Measurements from ENCODE around the gene MRPL43.
"Not testable (repeated sequence)": the region's sequence is repeated elsewhere in the genome, so short reads cannot be mapped to it uniquely, and the experiment has no call there.

Gene MRPL43

GRCh38 chr10:100985336-100985735 lies 2.0 kb downstream of the MRPL43 start:
- H3K9me3 Mint-ChIP-seq (ENCODE audit: low read depth), result no peaks in the 10 kb centered on the region
- H3K4me3 Mint-ChIP-seq, result peak overlapping the region; percentile 99
- peaks cover 9% of the 10 kb centered on the region for H3K36me3 Mint-ChIP-seq
- no peaks in the 10 kb centered on the region for H3K27me3 Mint-ChIP-seq
- no peak overlapping the region for H3K27ac Mint-ChIP-seq
- peaks cover 34% of the 10 kb centered on the region for H3K4me1 Mint-ChIP-seq (ENCODE audit: low read depth)

DNA sequence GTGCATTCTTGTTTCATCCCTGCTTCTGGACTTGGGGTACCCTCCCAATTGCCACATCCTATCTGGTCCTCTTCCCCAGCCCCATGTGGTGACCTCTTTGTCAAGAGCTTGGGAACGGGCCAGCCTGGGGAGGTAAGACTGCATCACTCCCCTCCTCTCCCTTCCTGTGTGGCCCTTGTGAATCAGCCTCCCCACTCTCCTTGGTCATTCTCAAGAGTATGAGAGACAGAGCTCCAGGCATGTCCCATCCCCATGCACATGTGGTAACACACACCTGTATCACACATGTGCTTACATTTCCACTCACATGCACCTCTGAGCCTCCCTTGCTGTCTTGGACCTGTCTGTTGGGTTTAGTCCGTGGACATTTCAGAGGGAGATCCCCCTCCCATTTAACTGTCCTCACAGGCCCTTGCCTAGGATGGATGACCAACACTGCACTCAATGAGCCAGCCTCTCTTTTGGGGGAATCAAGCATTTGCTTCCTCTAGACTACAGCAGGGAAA lies 2.6 kb downstream of the MRPL43 start:
- peaks cover 30% of the 10 kb centered on the region for H3K4me1 Mint-ChIP-seq (ENCODE audit: low read depth)
- H3K9me3 Mint-ChIP-seq (ENCODE audit: low read depth), result no peaks in the 10 kb centered on the region
- H3K27me3 Mint-ChIP-seq, result no peaks in the 10 kb centered on the region
- H3K36me3 Mint-ChIP-seq, result peaks cover 8% of the 10 kb centered on the region
- no peak overlapping the region for H3K27ac Mint-ChIP-seq
- H3K4me3 Mint-ChIP-seq, result no peak overlapping the region

- peaks cover 8% of the 10 kb centered on the region for H3K36me3 Mint-ChIP-seq
- no peaks in the 10 kb centered on the region for H3K27me3 Mint-ChIP-seq
- H3K4me1 Mint-ChIP-seq (ENCODE audit: low read depth), result peaks cover 24% of the 10 kb centered on the region
- H3K4me3 Mint-ChIP-seq, result no peak overlapping the region
- no peaks in the 10 kb centered on the region for H3K9me3 Mint-ChIP-seq (ENCODE audit: low read depth)
- H3K27ac Mint-ChIP-seq, result no peak overlapping the region
These were observed 3.2 kb downstream of the MRPL43 start for GRCh38 chr10:100983868-100984671.

DNA sequence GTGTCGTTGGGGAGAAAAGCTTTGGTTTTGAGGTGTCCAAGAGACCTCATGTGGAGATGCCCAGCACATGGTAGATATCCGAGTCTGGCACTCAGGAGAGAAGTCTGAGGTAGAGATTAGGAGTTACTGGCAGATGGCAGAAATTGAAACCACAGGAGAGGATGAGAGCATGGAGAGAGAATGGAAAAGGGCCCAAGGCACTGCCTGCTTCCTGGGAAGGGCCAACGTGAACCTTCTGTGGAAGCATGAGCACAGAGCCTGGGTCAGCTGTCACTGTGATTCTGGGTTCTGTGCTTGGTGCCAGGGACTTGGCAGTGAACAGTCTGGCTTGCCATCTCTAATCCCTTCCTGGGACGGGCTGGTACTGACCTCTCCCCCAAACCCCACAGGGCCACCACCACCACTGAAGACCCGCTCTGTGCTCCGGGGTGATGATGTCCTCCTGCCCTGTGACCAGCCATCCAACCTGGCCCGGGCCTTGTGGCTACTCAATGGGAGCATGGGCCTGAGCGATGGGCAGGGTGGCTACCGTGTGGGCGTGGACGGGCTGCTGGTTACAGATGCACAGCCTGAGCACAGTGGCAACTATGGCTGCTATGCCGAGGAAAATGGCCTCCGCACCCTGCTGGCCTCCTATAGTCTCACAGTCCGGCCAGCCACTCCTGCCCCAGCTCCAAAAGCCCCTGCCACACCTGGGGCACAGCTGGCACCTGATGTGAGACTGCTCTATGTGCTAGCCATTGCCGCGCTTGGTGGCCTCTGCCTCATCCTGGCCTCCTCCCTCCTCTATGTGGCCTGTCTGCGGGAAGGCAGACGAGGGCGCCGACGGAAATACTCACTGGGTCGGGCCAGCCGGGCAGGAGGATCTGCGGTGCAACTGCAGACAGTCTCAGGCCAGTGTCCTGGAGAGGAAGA lies 4.1 kb downstream of the MRPL43 start:
- H3K36me3 Mint-ChIP-seq, result peaks cover 8% of the 10 kb centered on the region
- H3K9me3 Mint-ChIP-seq (ENCODE audit: low read depth), result no peaks in the 10 kb centered on the region
- no peak overlapping the region for H3K27ac Mint-ChIP-seq

DNA sequence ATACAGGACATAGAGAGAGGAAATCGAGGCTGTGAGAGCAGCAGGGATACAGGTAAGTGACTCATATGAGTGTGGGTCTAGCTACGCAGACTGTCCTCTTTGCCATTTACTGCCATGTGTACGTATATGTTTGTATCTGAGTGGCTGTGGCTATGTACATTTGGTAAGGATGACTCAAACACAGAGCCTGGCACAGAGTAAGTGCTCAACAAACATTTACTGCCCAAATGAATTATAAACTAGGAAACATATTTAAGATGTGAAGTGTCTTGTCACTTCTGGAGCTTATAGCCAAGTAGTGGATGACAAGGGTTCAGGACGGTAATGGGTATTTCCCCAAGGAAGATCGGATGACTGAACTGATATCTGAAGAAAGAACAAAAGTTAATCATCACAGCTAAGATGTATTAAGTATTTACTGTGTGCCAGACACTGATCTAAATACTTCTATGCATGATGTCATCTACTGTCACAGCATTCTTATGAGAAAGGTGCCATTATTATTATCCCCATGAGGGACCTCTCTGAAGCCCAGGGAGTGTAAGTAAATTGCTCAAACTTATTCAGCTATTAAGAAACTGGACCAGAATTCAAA lies 6.0 kb downstream of the MRPL43 start:
- Mint-ChIP-seq H3K4me3 (no peak overlapping the region), H3K27ac (no peak overlapping the region), H3K36me3 (peaks cover 2% of the 10 kb centered on the region), H3K9me3 (ENCODE audit: low read depth) (no peaks in the 10 kb centered on the region), H3K4me1 (ENCODE audit: low read depth) (peaks cover 10% of the 10 kb centered on the region), H3K27me3 (no peaks in the 10 kb centered on the region)

More for the DNA sequence above, 4.1 kb downstream of the MRPL43 start:
- H3K27me3 Mint-ChIP-seq, result no peaks in the 10 kb centered on the region
- H3K4me3 Mint-ChIP-seq, result no peak overlapping the region
- peaks cover 22% of the 10 kb centered on the region for H3K4me1 Mint-ChIP-seq (ENCODE audit: low read depth)

DNA sequence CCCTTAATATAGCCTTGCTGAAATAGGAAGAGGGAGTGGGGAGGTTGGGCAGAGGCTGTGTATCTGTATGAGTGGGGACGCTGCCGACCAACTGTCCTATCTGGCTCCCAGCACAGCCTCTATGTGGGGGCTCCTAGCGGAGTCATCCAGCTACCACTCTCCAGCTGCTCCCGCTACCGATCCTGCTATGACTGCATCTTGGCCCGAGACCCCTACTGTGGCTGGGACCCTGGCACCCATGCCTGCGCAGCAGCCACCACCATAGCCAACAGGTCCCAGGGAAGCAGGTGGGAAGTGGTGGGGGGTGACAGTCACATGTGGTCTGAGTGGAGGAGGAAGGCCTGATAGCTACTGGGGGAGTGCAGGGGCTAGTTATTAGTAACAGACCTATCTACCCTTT lies 6.6 kb downstream of the MRPL43 start:
- no peak overlapping the region for H3K27ac Mint-ChIP-seq
- H3K36me3 Mint-ChIP-seq, result peaks cover 2% of the 10 kb centered on the region
- H3K27me3 Mint-ChIP-seq, result no peaks in the 10 kb centered on the region
- peaks cover 4% of the 10 kb centered on the region for H3K4me1 Mint-ChIP-seq (ENCODE audit: low read depth)
- H3K9me3 Mint-ChIP-seq (ENCODE audit: low read depth), result no peaks in the 10 kb centered on the region
- H3K4me3 Mint-ChIP-seq, result no peak overlapping the region

DNA sequence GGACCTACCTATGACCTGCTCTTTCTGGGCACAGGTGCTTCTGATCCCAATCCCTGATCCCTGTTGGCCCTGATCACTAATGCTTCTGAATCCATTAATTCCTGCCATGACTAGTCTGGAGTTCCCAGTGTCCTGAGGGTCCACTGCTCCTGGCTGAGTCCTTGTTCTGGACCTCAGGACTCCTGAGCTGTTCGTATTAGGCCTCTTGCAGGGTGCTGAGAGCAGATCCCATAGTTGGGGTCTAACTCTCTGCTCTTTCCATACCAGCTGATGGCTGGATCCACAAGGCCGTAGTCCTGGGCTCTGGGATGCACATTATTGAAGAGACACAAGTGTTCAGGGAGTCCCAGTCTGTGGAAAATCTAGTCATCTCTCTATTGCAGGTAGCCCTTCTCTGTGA lies 7.0 kb downstream of the MRPL43 start:
- no peaks in the 10 kb centered on the region for H3K27me3 Mint-ChIP-seq
- no peak overlapping the region for H3K4me3 Mint-ChIP-seq
- peaks cover 2% of the 10 kb centered on the region for H3K36me3 Mint-ChIP-seq
- H3K4me1 Mint-ChIP-seq (ENCODE audit: low read depth), result no peaks in the 10 kb centered on the region
- H3K9me3 Mint-ChIP-seq (ENCODE audit: low read depth), result no peaks in the 10 kb centered on the region
- no peak overlapping the region for H3K27ac Mint-ChIP-seq

DNA sequence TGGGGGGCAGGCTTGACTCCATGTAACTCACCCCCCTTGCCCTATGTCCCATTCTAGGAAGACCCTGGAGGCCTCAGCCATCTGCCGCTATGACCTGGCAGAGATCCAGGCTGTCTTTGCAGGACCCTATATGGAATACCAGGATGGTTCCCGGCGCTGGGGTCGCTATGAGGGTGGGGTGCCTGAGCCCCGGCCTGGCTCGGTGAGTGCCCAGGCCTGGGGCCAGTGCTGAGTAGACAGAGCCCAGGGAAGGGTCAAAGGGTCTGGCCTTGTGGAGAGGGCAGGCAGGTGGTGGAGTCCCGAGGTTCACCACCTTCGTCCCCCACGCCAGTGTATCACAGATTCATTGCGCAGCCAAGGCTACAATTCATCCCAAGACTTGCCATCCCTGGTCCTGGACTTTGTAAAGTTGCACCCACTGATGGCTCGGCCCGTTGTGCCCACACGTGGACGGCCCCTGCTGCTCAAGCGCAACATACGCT lies 7.5 kb downstream of the MRPL43 start:
- Mint-ChIP-seq H3K4me3 (no peak overlapping the region), H3K27ac (no peak overlapping the region), H3K9me3 (ENCODE audit: low read depth) (no peaks in the 10 kb centered on the region), H3K4me1 (ENCODE audit: low read depth) (no peaks in the 10 kb centered on the region), H3K27me3 (no peaks in the 10 kb centered on the region), H3K36me3 (peaks cover 2% of the 10 kb centered on the region)

DNA sequence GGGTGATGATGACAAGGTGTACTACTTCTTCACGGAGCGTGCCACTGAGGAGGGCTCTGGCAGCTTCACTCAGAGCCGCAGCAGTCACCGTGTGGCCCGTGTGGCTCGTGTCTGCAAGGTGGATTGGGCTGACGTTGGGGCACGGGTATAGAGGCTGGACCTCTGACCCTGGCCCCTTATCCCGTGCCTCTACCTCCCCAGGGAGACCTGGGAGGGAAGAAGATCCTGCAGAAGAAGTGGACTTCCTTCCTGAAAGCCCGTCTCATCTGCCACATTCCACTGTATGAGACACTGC lies 8.4 kb downstream of the MRPL43 start:
- H3K4me3 Mint-ChIP-seq, result no peak overlapping the region
- no peaks in the 10 kb centered on the region for H3K4me1 Mint-ChIP-seq (ENCODE audit: low read depth)
- H3K27me3 Mint-ChIP-seq, result no peaks in the 10 kb centered on the region
- H3K27ac Mint-ChIP-seq, result no peak overlapping the region
- no peaks in the 10 kb centered on the region for H3K9me3 Mint-ChIP-seq (ENCODE audit: low read depth)
- H3K36me3 Mint-ChIP-seq, result peaks cover 2% of the 10 kb centered on the region

DNA sequence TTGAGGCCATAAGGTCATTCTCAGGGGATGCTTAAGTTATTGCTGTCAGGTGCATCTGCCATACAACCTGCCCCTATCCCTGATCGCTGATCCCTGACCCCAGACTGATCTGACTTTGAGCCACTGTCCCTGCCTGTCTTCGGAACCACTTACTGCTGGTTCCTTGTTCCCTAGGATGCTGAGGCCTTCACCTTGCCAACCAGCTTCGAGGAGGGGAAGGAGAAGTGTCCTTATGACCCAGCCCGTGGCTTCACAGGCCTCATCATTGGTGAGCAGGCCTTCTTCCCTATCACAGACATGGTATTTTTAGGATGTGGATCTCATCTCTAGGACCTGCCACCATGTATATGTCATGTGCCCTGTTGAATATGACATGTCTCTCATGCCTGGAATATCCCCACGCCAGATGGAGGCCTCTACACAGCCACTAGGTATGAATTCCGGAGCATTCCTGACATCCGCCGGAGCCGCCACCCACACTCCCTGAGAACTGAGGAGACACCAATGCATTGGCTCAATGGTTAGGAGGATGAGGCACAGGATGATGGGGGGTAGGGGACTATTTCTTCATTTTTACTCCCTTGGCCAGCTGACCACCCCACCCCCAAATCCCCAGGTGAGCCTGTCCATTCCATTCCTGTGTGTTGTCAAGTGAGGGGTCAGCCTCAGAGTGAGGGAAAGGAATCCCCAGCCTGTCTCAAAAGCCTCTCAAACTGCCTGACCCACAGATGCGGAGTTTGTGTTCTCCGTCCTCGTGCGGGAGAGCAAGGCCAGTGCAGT lies 9.0 kb downstream of the MRPL43 start:
- no peak overlapping the region for H3K4me3 Mint-ChIP-seq
- H3K4me1 Mint-ChIP-seq (ENCODE audit: low read depth), result no peaks in the 10 kb centered on the region
- H3K36me3 Mint-ChIP-seq, result peaks cover 2% of the 10 kb centered on the region
- no peaks in the 10 kb centered on the region for H3K27me3 Mint-ChIP-seq
- H3K9me3 Mint-ChIP-seq (ENCODE audit: low read depth), result no peaks in the 10 kb centered on the region
- no peak overlapping the region for H3K27ac Mint-ChIP-seq

DNA sequence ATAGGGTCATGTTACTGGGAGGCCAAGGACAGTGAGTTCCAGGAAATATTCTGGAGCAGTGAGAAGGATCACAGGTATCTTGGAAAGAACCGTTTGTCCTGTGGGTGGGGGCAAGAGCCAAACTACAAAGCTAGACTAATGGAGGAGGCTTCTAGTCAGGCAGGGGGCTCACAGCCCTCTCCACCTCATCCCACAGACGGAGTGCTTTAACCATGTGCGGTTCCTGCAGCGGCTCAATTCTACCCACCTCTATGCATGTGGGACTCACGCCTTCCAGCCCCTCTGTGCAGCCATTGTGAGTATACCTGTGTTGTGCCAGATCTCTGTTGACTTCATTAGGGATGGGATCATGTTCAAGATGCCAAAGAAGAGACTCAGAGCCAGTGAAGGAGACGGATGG lies 9.9 kb downstream of the MRPL43 start:
- H3K4me3 Mint-ChIP-seq, result no peak overlapping the region

DNA sequence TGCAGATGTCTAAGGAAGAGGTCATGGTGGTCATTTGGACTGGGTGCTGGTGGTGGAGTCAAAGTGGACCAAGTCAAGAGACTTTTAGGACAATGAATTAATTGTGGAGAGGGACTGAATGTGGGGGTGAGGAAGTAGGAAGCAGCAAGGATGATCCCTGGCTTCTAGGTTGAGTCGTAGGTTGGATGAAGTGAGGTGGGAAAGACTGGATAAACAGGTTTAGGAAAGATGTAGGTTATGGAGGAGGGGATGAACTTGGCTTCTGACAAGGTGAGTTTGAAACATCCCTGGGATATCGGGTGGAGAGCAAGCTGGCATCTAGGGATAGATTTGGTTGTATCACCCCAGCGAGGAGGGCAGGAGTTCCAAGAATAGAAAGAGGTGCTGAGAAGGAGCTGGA lies 10.4 kb downstream of the MRPL43 start:
- H3K27ac Mint-ChIP-seq, result no peak overlapping the region
- H3K9me3 Mint-ChIP-seq (ENCODE audit: low read depth), result no peaks in the 10 kb centered on the region
- H3K36me3 Mint-ChIP-seq, result no peaks in the 10 kb centered on the region
- H3K27me3 Mint-ChIP-seq, result no peaks in the 10 kb centered on the region
- H3K4me1 Mint-ChIP-seq (ENCODE audit: low read depth), result no peaks in the 10 kb centered on the region
- H3K4me3 Mint-ChIP-seq, result no peak overlapping the region

More for the DNA sequence above, 9.9 kb downstream of the MRPL43 start:
- Mint-ChIP-seq H3K27me3 (no peaks in the 10 kb centered on the region), H3K36me3 (peaks cover 2% of the 10 kb centered on the region), H3K27ac (no peak overlapping the region), H3K4me1 (ENCODE audit: low read depth) (no peaks in the 10 kb centered on the region), H3K9me3 (ENCODE audit: low read depth) (no peaks in the 10 kb centered on the region)

DNA sequence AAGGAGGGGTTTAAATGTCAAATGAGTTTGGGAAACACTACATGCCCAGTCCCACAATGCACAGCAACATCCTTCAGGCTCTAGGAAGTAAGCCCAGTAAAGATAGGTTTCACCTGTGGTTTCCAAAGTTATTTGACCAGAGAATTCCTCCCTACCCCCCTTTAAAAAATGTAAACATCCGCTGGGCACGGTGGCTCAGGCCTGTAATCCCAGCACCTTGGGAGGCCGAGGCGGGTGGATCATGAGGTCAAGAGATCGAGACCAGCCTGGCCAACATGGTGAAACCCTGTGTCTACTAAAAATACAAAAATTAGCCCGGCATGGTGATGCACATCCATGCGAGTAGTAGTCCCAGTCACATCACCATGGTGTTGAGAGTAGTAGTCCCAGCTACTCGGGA lies 11.9 kb downstream of the MRPL43 start:
- H3K4me3 Mint-ChIP-seq; H3K27ac Mint-ChIP-seq; H3K36me3 Mint-ChIP-seq; H3K27me3 Mint-ChIP-seq; H3K4me1 Mint-ChIP-seq (ENCODE audit: low read depth); H3K9me3 Mint-ChIP-seq (ENCODE audit: low read depth): not testable (repeated sequence)

DNA sequence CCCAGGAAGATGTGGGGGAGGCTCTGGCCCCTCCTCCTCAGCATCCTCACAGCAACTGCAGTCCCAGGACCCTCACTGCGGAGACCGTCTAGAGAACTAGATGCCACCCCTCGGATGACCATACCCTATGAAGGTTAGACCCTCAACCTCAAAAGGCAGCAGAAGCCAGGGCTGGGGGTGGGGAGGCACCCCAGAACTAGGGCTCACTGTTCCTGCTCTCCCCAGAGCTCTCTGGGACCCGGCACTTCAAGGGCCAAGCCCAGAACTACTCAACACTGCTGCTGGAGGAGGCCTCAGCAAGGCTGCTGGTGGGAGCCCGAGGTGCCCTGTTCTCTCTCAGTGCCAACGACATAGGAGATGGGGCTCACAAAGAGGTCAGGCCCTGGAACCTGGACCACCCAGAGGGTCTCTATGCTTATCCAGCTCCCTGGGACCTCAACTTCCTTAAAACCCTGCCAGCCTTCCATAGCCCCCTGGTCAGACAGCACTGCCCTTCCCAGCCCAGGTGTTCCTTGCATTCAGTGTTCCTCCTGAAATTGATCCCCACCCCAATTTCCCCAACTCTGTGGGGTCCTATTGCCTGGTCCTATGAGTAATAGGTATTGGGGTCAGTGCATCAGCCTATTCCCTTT lies 14.3 kb downstream of the MRPL43 start:
- Mint-ChIP-seq H3K27me3 (no peaks in the 10 kb centered on the region), H3K27ac (no peak overlapping the region), H3K4me3 (no peak overlapping the region)

More for the DNA sequence above, 14.3 kb downstream of the MRPL43 start:
- Mint-ChIP-seq H3K4me1 (ENCODE audit: low read depth) (peaks cover 6% of the 10 kb centered on the region), H3K36me3 (no peaks in the 10 kb centered on the region), H3K9me3 (ENCODE audit: low read depth) (no peaks in the 10 kb centered on the region)

All from activated naive CD8-positive, alpha-beta T cell (primary cell).